ENCODE data around the gene LCP1.

- TF ChIP-seq ZNF585B (tag by site-specific recombination; IDR thresholded peaks at IDR 0.05) (no peak), ZNF24 (tag by site-specific recombination; IDR thresholded peaks at IDR 0.05) (no peak), ZNF2 (tag by site-specific recombination; IDR thresholded peaks at IDR 0.05) (no peak), ZNF571 (tag by site-specific recombination; IDR thresholded peaks at IDR 0.05) (no peak)
- TF ChIP-seq, protein P1, sequence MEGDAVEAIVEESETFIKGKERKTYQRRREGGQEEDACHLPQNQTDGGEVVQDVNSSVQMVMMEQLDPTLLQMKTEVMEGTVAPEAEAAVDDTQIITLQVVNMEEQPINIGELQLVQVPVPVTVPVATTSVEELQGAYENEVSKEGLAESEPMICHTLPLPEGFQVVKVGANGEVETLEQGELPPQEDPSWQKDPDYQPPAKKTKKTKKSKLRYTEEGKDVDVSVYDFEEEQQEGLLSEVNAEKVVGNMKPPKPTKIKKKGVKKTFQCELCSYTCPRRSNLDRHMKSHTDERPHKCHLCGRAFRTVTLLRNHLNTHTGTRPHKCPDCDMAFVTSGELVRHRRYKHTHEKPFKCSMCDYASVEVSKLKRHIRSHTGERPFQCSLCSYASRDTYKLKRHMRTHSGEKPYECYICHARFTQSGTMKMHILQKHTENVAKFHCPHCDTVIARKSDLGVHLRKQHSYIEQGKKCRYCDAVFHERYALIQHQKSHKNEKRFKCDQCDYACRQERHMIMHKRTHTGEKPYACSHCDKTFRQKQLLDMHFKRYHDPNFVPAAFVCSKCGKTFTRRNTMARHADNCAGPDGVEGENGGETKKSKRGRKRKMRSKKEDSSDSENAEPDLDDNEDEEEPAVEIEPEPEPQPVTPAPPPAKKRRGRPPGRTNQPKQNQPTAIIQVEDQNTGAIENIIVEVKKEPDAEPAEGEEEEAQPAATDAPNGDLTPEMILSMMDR (tag by site-specific recombination; IDR thresholded peaks at IDR 0.05), result no peak
These were observed 31.3 kb upstream of the LCP1 start for GRCh38 chr13:46213242-46213641.
